SK-N-SH treated with all-trans-retinoic acid at 6 μM for 48 hours (cell line): ENCODE data around the gene DNER.
"Not testable (repeated sequence)": the region's sequence is repeated elsewhere in the genome, so short reads cannot be mapped to it uniquely, and the experiment has no call there.

ENCODE experiments used
- ARNTL ChIP-seq: fragments of 450-650 bp; formaldehyde crosslinking; IDR thresholded peaks from 2 replicates; pipeline ENCODE4 v1.5.0; 2020; ENCODE audit warnings: low read depth, mild to moderate bottlenecking, moderate library complexity, borderline replicate concordance
- OSR1 ChIP-seq: fragments of 250-450 bp; sonication (Bioruptor Pico); IDR thresholded peaks from 2 replicates; pipeline ENCODE4 v1.8.0; 2022; ENCODE audit warnings: moderate library complexity, mild to moderate bottlenecking, inconsistent platforms
- TOX ChIP-seq: fragments of 250-450 bp; sonication (Bioruptor Pico); IDR thresholded peaks from 2 replicates; pipeline ENCODE4 v1.8.0; 2021; ENCODE audit warnings: mild to moderate bottlenecking, moderate library complexity, borderline replicate concordance
- ZFP3 ChIP-seq: fragments of 250-450 bp; sonication (Bioruptor Pico); IDR thresholded peaks from 2 replicates; pipeline ENCODE4 v1.5.0; 2020; ENCODE audit warnings: mild to moderate bottlenecking, moderate library complexity

DNA sequence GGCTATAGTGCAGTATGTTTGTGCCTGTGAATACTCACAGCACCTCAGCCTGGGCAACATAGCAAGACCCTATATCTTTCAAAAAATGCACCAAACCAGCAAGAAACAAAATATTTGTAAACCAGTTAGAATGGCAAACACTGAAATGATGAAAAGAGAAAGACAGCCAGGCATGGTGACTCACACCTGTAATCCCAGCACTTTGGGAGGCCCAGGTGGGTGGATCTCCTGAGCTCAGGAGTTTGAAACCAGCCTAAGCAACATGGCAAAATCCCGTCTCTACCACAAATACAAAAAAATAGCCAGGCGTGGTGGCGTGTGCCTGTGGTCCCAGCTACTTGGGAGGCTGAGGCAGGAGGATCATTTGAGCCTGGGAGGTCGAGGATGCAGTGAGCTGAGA is 375.2 kb downstream of the DNER start:
- TF ChIP-seq OSR1, ZFP3, TOX, ARNTL (CRISPR knock-in tag): not testable (repeated sequence)
